Glutamatergic neuron (in vitro differentiated cells): ENCODE results near the gene CFAP74. TPM values are rescaled to one million over a fixed set of nuclear protein-coding genes. Genes with fewer than 3 reads are reported as not detected.

Experiments used
- DNase-seq: peaks from one replicate; pipeline ENCODE4 v3.0.0; 2022
- H3K27ac Mint-ChIP-seq: one replicate; pipeline ENCODE4 v1.8.0; 2020; ENCODE audit warnings: mild to moderate bottlenecking, mixed read lengths, inconsistent platforms; ENCODE audit not compliant: unreplicated experiment
- H3K27me3 Mint-ChIP-seq: one replicate; pipeline ENCODE4 v1.8.0; 2020; ENCODE audit warnings: mild to moderate bottlenecking, moderate library complexity, mixed read lengths, inconsistent platforms; ENCODE audit not compliant: unreplicated experiment
- H3K36me3 Mint-ChIP-seq: one replicate; pipeline ENCODE4 v1.8.0; 2020; ENCODE audit warnings: mild to moderate bottlenecking, mixed read lengths, inconsistent platforms; ENCODE audit not compliant: unreplicated experiment
- H3K4me1 Mint-ChIP-seq: one replicate; pipeline ENCODE4 v1.8.0; 2020; ENCODE audit warnings: mild to moderate bottlenecking, low read depth, mixed read lengths, inconsistent platforms; ENCODE audit not compliant: unreplicated experiment
- H3K4me3 Mint-ChIP-seq: one replicate; pipeline ENCODE4 v1.8.0; 2020; ENCODE audit warnings: mild to moderate bottlenecking, mixed read lengths, inconsistent platforms; ENCODE audit not compliant: unreplicated experiment
- H3K9me3 Mint-ChIP-seq: one replicate; pipeline ENCODE4 v1.8.0; 2020; ENCODE audit warnings: mild to moderate bottlenecking, moderate library complexity, mixed read lengths, inconsistent platforms; ENCODE audit not compliant: unreplicated experiment
- long read RNA-seq: library from polyadenylated mRNA; unstranded; transcript quantifications from one replicate; pipeline ENCODE4 v2.0.0, GENCODE V29; 2020; ENCODE audit not compliant: unreplicated experiment
- total RNA-seq: library from RNA; stranded (reverse); fragmentation: NEBNext Ultra II Directional; extraction: Animal tissue kit (Norgen Biotek cat#: 25700); gene quantifications from one replicate; pipeline ENCODE4 v1.2.1, GENCODE V29; 2021; ENCODE audit not compliant: unreplicated experiment
- TF ChIP-seq, protein P1 (sequence below): fragments of 200-600 bp; sonication (generic); IDR thresholded peaks from one replicate; pipeline ENCODE4 v1.5.0; 2021; ENCODE audit not compliant: partially characterized antibody, unreplicated experiment

Gene CFAP74, protein sequence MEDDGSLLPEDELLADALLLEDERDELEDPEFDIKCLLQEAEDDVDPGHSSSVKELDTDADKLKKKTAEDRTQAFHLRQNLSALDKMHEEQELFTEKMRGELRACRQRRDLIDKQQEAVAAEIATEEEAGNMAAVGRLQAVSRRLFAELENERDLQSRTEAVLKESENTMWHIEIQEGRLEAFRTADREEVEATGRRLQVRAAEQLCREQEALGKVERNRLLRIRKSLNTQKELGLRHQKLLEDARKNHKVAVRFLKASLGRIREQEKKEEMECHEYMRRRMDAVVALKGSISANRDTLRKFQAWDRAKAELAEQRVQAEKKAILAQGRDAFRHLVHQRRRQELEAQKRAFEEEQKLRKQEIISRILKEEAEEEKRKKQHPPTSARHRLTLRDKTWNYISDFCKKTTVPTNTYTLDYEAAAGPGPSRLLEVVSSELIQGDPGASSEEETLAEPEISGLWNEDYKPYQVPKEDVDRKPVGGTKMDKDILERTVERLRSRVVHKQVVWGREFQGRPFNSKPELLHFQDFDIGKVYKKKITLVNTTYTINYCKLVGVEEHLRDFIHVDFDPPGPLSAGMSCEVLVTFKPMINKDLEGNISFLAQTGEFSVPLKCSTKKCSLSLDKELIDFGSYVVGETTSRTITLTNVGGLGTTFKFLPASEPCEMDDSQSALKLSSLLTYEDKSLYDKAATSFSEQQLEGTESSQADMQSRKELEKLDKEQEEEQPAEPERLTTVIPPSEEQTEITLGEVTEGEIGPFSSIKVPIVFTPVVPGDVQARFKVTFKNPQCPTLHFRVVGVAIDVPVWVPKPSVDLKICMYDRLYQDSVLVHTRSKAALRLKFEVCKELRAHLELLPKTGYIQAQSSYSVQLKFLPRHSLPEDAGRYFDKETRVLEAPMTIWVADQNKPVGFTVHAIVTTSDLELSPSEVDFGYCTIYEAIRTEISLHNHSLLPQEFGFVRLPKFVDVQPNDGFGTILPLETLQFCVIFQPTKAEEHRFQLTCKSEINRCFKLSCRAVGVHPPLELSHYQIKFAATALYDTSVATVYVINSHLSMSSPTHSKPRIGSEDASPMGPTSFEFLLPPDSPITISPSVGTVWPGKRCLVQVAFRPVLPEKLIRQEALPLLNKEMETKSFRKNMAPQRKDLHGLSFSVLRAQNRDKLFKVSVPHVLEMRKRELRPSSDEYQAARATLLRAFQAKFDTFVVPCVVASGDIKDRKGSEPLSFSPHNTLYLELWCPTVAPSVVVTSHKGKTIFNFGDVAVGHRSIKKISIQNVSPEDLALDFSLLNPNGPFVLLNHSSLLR (N-terminal part only)
- not detected for total RNA-seq
- long read RNA-seq, result 0 reads

DNA sequence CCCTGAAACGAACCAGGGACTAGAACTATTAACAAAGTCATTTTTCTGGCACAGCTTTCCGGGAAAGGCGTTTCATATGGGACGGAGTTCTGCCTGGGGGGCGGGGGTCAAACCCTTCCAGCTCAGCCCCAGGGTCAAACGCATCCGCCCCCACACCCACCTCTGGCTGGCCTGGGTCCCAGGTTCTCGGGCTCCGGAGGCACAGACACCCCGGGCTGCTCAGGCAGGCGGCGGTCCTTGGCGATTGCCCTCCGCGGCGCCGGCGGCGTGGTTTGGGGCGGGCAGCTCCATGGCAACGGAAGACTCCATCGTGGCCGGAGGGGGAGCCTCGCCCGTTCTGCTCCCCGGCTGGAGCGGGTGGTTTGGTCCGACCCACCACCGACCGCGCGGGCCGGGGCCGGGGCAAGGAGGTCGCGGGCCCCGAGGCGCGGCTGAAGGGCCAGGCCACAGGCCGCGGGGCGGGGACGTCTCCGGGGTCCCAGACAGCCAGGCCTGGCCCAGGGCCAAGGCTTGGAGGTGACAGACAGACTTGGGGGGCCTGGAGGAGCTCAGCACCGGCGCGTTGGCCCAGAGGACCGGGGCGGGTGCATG, at the start of gene CFAP74:
CFAP74 (minus strand) TSS at position 246 of the 591 bp plus-strand sequence. CDS start 12,830 bp downstream, outside the sequence.
- peak; percentile 89 for DNase-seq
- no peaks in the 10 kb centered on the region for H3K36me3 Mint-ChIP-seq
- H3K27ac Mint-ChIP-seq, result no peak within 1 kb of the TSS

DNA sequence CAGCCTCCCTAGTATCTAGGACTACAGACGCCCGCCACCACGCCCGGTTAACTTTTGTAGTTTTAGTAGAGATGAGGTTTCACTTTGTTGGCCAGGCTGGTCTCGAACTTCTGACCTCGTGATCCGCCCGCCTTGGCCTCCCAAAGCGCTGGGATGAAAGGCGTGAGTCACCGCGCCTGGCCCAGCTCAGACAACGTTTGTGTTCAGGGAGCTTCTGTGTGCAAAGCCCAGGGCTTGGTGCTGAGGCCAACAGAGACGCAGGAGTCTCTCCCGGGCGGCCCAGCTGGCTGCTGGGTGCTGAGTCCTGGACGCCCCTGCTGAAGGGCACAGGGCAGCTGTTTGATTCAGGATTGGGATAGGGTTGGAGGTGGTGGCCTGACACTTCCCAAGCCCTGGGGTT, 49.6 kb upstream of the CFAP74 start:
- DNase-seq, result no peak
- Mint-ChIP-seq H3K4me1 (no peaks in the 10 kb centered on the region), H3K4me3 (no peak overlapping the region), H3K9me3 (peaks cover 8% of the 10 kb centered on the region), H3K27ac (no peak overlapping the region), H3K27me3 (peaks cover 15% of the 10 kb centered on the region), H3K36me3 (no peaks in the 10 kb centered on the region)
- TF ChIP-seq, protein P1, sequence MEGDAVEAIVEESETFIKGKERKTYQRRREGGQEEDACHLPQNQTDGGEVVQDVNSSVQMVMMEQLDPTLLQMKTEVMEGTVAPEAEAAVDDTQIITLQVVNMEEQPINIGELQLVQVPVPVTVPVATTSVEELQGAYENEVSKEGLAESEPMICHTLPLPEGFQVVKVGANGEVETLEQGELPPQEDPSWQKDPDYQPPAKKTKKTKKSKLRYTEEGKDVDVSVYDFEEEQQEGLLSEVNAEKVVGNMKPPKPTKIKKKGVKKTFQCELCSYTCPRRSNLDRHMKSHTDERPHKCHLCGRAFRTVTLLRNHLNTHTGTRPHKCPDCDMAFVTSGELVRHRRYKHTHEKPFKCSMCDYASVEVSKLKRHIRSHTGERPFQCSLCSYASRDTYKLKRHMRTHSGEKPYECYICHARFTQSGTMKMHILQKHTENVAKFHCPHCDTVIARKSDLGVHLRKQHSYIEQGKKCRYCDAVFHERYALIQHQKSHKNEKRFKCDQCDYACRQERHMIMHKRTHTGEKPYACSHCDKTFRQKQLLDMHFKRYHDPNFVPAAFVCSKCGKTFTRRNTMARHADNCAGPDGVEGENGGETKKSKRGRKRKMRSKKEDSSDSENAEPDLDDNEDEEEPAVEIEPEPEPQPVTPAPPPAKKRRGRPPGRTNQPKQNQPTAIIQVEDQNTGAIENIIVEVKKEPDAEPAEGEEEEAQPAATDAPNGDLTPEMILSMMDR, result no peak

More for the DNA sequence above, at the start of gene CFAP74:
- peaks cover 1% of the 10 kb centered on the region for H3K9me3 Mint-ChIP-seq
- peaks cover 2% of the 10 kb centered on the region for H3K4me1 Mint-ChIP-seq
- TF ChIP-seq, protein P1, result no peak
- H3K27me3 Mint-ChIP-seq, result no peaks in the 10 kb centered on the region
- peak within 1 kb of the TSS; percentile 71 for H3K4me3 Mint-ChIP-seq

DNA sequence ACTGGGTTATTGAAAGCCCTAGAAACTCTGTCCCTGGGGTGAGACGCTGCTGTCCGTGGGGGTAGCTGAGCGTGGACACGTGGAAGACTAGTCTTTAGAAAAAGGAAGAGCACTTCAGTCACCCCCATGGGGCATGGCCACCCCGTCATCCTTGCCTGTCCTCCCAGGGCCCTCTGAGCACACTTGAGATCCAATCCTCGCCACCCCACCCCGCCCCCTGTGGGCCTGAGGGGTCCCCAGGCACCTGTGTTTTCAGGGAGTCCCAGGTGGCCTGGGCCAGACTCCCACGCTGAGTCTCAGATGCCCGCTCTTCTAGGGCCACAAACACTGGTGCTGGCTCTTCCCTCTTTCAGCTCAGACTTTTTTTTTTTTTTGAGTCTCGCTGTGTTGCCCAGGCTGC, 49.2 kb upstream of the CFAP74 start:
- H3K4me3 Mint-ChIP-seq, result no peak overlapping the region
- H3K27ac Mint-ChIP-seq, result no peak overlapping the region

DNA sequence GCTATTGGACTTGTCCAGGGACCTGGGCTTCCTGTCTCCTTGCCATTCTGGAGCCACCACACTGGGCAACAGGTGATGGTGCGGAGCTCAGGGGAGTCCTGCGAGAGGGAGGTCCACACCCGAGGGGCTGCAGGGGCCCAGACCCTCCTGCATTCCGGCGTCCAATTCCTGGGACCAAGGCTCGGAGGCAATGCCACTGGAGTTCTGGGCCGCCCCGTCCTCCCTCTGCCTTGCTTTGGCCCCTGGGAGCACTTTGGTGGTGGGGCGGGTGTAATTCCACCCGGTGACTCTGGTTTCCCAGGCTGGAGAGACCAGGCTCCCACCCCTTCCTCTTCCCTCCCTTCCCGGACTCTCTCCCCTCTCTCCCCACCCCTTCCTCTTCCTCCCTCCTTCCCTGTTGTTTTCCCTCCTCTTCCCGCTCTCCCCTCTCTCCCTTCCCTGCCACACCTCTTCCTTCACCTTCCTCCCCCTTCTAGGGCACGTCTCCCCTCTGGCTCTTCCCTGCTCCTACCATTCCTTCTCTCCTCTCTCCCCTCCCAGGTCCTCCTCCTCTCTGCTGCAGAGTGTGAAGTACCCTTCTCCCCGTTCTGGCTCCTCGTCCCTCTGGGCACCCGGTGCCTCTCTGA, 48.6 kb upstream of the CFAP74 start:
- no peaks in the 10 kb centered on the region for H3K4me1 Mint-ChIP-seq
- H3K27ac Mint-ChIP-seq, result no peak overlapping the region
- H3K27me3 Mint-ChIP-seq, result peaks cover 16% of the 10 kb centered on the region
- H3K36me3 Mint-ChIP-seq, result no peaks in the 10 kb centered on the region
- H3K9me3 Mint-ChIP-seq, result peaks cover 8% of the 10 kb centered on the region
- TF ChIP-seq, protein P1, result no peak
- DNase-seq, result no peak
- no peak overlapping the region for H3K4me3 Mint-ChIP-seq

More for the DNA sequence above, 49.2 kb upstream of the CFAP74 start:
- H3K9me3 Mint-ChIP-seq, result peaks cover 8% of the 10 kb centered on the region
- no peak for DNase-seq
- no peaks in the 10 kb centered on the region for H3K36me3 Mint-ChIP-seq
- no peaks in the 10 kb centered on the region for H3K4me1 Mint-ChIP-seq
- TF ChIP-seq, protein P1, result no peak
- H3K27me3 Mint-ChIP-seq, result peaks cover 16% of the 10 kb centered on the region
